ENCODE measurements around the gene CUL4A.
"Not testable (repeated sequence)": the region's sequence is repeated elsewhere in the genome, so short reads cannot be mapped to it uniquely, and the experiment has no call there.

CUL4A gene

DNA sequence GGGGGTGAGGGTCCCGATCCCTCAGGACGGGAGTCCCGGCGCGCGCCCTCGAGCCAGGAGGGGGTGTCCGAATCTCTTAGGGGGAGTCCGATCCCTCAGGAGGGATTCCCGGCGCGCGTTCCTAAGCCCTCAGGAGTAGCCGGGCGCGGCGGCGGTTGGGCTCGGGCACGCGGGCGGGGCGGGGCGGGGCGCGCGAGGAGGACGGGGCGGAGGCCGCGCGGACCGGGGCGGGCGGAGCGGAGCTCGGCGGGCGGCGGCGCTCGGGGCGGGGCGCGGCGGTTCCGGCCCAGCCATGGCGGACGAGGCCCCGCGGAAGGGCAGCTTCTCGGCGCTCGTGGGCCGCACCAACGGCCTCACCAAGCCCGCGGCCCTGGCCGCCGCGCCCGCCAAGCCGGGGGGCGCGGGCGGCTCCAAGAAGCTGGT, at the start of gene CUL4A:
TSS of gene CUL4A (plus strand) at position 278 of the 423 bp plus-strand sequence. CDS start at position 293, 15 bp downstream.
- DNase-seq, result peak in 13 of 14 donors; percentile 30 to 87 (median 65)

GRCh38 chr13:113159701-113160100, 49.7 kb upstream of the CUL4A start:
- no peak for DNase-seq

GRCh38 chr13:113160983-113161382, 48.4 kb upstream of the CUL4A start:
- DNase-seq, result no peak

- no peak for DNase-seq
Measured at GRCh38 chr13:113161433-113161832, 48.0 kb upstream of the CUL4A start.

- DNase-seq, result not testable (repeated sequence)
Measured at GRCh38 chr13:113161975-113162374, 47.4 kb upstream of the CUL4A start.

- DNase-seq, result peak in 1 of 14 donors; percentile 28
Measured at GRCh38 chr13:113162783-113163685, 46.4 kb upstream of the CUL4A start.

DNA sequence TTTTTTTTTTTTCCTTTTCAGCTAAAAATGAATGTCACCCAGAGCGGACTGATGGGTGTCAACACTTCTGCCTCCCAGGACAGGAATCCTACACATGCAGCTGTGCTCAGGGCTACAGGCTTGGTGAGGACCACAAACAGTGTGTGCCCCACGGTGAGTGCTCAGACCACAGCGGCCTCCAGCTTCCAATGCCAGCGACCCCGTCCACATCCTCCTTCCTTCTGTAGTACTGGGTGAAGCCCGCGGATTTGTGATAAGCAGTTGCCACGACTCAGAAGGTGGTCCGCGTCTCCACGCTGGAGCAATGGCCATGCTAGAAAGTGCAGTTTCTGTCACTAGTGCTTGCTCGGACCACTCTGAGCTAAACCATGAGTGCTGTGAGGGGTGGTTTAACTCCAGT, 44.9 kb upstream of the CUL4A start:
- no peak for DNase-seq

- no peak for DNase-seq
Measured at GRCh38 chr13:113166266-113166665, 43.1 kb upstream of the CUL4A start.

DNA sequence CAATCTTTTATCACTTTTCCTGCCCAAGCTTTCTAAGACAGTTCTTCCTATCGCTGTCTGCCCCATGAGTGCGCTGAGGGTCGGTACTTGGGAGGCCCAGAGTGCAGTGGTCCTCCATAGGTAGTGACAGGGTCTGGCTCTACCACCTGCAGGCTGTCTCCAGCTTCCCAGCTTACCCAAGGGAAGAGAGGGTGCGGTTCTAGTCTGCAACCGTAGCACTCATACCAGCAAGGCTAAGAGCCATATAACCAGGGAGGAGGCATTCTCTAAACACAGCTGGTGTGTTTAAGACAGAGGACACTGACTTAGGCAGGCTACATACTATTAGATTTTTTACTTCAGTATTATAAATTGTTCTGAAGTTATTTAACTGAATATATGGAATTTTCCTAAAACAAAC, 42.7 kb upstream of the CUL4A start:
- no peak for DNase-seq

DNA sequence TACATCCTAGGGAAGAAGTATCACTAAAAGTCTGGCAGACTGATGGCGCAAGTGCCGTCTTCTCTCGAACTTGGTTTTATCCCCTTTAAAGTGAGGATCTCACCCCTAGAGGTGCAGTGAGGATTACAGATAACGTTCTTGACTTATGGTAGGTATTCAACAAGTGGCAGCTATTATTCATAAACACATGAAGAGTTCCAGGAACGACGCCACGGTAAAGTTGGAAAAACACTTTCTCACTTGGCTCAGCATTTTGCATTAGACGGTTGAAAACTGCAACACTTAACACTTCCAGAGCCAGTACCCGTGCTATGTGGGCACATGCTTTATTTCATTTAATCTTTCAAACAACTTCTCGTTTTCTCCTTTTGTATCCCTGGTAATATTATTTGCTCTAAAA, 42.3 kb upstream of the CUL4A start:
- no peak for DNase-seq

- DNase-seq, result no peak
Measured at GRCh38 chr13:113167575-113167974, 41.8 kb upstream of the CUL4A start.

GRCh38 chr13:113168211-113168610, 41.2 kb upstream of the CUL4A start:
- DNase-seq, result no peak

GRCh38 chr13:113169277-113170272, 39.8 kb upstream of the CUL4A start:
- no peak for DNase-seq

GRCh38 chr13:113170511-113170910, 38.9 kb upstream of the CUL4A start:
- no peak for DNase-seq

GRCh38 chr13:113171250-113172125, 37.9 kb upstream of the CUL4A start:
- no peak for DNase-seq

DNA sequence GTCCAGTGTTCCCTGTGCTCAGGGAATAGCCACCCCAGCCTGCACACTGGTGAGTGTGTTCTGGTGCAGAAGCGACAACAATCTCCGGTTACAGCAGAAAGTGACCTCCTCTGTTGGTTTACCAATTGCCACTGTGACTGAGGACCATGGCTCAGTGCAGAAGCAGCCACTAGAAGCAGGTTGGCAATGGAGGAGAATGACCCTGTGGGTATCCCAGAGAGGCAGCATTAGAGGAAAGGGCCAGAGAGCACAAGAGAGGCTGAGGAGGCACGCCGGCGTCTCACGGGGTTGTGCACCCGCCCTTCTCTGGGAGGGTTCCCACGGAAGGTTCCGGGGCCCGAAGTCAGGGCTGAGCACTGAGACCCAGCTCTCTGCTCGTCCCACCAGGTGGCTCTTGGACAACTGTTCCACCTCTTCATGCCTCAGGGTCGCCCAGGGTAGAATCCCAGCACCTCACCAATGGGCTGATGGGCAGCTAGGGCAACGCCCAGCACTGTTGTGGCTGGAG, 36.9 kb upstream of the CUL4A start:
- no peak for DNase-seq

GRCh38 chr13:113176280-113176679, 33.1 kb upstream of the CUL4A start:
- DNase-seq, result no peak

GRCh38 chr13:113176822-113177221, 32.6 kb upstream of the CUL4A start:
- DNase-seq, result no peak

GRCh38 chr13:113178070-113178895, 31.1 kb upstream of the CUL4A start:
- no peak for DNase-seq

DNA sequence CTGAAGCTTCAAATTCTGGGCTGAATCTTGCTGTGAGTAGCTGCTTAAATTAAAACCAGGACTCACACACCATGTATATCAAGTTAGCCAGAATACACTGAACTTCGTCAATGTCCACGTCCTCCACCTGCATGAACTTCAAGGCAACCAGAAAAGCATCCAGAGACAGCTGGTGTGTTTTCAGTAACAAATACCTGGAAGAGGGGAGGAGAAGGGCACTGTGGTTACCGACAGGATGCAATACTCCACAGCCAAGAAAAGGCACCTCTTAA, 30.6 kb upstream of the CUL4A start:
- no peak for DNase-seq

All from C1 segment of cervical spinal cord (tissue), 14 donors.